HG03066 (cell line): Measurements from ENCODE around the gene SUPT3H.

Source experiments
- ATAC-seq: cut with Tn5 transposase; IDR thresholded peaks from one replicate; pipeline ENCODE4 v1.9.1; 2021; ENCODE audit warnings: low read depth; ENCODE audit not compliant: unreplicated experiment

Gene SUPT3H

DNA sequence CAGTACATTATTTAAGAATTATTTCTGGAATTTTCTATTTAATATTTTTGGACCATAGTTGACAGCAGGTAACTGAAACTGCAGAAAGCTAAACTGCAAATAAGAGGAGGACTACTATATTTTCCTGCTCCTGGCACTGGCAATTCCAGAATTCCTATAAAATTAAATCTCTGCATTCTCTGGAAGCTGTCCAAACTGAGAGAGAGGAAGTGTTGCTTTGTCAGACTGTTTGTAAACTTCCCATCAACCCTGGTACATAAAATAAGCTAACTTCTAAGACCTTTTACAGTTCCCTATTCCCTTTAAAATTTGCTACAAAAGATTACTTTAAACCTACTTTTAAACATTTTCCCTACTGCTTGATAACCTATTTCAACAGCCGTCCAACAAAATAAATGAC is 245.7 kb downstream of the SUPT3H start:
- no peak for ATAC-seq

DNA sequence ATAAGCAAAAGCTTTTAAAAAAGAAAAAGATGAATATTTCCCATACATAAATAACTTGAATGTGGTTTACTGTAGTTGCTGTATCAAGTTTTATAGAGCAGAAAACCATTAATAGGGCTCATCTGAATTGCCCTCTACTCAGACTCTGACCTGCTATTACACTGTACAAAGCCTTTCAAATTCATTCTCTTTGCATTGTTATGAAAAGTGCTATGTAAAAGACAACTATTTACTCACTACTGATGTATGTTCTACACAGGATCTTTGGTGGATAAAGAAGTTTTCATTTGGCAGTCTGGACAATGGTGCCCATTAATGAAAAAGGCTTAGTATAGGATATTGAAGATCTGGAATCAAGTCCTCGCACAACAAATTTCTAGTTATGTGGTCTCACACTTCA is 248.7 kb downstream of the SUPT3H start:
- no peak for ATAC-seq

DNA sequence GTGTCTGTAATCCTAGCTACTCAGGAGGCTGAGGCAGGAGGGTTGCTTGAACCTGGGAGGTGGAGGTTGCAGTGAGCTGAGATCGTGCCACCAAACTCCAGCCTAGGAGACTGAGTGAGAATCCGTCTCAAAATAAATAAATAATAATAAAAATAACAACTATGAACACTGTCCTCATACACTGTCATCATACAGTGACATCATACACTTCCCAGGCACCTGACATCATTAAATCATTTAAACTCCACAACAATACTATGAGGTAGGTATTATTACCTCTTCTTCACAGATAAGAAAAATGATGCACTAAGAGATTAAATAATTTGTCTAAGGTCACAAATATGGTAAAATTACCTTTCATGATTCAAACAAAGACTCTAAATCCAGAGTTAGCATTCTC is 250.5 kb downstream of the SUPT3H start:
- ATAC-seq, result no peak

DNA sequence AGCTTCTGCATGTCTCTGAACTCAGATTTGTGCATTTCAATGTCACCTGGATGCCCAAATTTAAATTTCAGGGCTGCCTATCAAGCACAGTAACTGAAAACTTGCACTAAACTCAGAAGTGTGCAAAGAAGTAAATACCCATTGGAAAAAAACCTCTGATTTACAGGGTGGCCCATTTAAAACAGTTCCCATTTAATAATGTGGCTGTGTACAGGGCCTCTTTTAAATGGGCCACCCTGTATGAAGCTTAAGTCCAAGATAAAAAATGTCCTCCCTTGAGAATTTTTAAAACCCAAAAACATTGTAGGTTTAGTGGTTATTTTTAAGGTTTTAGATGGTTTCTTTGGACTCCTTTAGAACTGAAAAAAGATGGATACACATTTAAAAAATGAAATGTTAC is 251.7 kb downstream of the SUPT3H start:
- no peak for ATAC-seq

DNA sequence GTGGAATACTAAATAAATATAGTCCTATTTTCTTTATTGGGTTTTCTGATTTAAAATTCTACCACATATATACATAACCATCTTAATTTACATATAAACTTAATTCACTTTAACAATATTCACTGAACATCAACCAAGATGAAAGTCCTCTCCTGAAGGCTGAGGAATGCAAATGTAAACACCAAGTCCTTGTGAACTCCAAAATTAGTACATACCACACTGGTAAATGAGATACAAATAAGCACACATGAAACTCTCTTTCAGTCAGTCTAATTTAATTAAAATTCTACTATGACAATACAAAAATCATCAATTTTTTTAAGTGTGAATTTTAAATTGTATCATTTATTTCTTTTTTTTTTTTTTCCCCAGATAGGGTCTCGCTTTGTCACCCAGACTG is 254.7 kb downstream of the SUPT3H start:
- no peak for ATAC-seq

DNA sequence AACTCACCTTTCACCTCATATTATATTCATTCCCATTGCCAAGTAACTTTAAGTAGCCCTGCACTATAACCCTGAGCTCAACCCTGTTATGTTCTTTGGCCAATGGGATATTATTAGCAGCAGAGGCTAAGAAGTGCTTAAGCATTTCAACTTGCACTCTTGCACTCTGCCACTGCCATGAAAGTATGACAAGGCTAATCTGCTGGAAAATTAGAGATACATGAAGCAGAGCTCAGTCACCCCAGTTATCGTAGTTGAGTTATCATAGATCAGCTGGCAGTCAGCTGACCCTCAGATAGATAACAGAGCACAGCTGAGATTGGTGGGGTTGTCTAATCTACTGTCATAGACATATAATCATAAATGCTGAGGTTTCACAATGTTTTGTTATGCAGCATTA is 259.0 kb downstream of the SUPT3H start:
- no peak for ATAC-seq

DNA sequence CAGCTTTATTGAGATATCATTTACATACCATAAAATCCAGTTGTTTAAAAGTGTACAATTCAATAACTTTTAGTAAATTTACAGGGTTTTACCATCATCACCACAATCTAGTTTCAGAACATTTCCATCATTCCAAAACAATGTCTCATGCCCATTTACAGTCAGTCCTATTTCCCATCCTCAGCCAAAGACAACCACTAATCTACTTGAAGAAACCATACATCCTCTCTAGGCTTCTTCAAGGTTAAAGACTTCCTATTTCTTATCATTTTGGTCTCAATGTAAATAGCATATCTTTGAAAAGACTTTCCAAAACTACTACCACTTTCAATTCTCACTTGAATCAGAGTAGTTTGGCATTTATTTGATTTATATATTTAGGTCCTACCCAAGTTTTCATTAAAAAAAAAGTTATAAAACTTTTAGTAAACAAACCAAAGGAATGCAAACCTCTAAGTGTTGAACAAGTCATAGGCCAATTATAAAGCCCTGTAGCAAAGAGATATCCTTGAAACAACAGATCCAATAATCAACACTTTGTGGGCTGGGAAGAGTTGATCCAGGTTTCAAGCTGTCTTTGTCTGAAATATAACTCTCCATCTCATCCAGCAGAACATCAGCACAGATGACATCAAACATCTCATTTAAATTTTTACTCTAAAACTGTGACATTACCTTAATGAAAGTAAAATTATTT is 260.9 kb downstream of the SUPT3H start:
- no peak for ATAC-seq

DNA sequence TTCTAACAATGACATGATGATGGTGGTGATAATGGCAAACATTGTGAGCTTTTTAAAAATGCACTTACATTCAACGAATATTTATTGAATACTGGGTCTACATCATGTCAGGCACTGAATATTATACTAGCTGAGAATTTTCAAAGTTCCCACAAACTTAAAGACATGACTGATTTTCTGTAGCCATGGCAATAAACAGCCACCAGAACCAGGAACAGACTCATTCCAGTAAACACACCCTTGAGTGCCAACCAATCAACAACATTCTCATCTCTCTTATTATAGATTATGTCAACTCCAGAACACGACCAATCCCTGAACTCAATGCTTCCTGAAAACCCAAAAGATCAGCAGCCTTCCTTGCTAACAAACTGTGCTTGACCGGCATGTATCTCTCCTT is 262.0 kb downstream of the SUPT3H start:
- ATAC-seq, result no peak

DNA sequence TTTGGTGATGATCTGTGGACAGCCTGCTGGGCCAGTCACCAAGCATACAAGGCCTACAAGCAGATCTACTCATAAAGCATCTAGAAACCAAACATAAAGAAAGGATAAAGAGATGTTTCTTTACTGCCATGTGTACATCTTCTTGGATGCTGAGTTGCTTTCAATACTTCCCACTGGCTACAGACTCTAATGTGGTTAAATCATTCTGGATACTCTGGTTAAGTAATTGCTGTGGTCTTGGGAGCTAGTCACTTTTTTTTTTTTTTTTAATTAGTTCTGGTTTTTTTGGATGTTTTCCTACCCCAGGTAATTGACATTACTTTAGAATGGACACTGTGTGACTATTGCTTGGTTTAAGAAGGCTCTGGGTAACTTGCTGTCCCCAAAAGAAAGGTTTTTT is 265.0 kb downstream of the SUPT3H start:
- ATAC-seq, result no peak

DNA sequence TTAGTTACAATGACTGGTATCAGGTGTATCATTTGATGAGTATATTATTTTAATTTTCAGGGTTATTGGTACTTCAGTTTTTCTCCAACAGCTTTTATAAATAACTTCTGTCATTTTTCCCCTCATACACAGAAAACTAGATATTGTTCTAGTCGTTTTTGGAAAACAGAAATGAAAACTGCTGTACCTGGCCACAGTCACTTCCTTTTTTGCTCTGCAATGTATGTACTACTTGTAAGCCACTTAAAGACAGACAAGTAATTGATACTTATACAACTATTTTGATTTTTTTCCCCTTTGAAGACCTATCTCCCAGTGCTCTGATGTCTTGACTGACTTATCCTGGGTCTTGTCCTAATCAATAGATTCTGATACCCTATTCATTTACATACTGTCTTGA is 268.2 kb downstream of the SUPT3H start:
- ATAC-seq, result no peak

DNA sequence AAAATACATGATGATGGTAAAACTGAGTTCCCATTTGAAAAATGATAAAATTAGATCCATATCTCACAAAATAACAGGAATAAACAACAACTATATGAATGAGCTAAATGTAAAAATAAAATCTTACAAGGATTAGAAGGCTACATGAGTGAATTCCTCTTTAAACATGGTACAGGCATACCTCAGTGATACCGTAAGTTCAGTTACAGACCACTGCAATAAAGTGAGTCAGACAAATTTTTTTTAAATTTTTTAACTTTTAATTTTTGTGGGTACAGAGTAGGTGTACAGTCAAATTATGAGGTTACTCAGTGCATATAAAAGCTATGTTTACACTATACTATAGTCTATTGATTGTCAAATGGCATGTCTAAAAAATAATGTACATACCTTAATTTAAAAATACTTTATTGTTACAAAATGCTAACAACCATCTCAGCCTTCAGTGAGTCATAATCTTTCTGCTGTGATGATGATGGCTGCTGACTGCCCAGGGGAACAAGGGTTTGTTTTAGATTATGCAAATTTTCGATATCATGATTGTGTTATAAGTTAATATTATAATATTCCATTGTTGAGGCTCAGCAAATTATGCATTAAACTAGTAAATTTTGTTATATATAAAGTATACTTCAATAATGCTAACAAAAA is 272.4 kb downstream of the SUPT3H start:
- no peak for ATAC-seq

DNA sequence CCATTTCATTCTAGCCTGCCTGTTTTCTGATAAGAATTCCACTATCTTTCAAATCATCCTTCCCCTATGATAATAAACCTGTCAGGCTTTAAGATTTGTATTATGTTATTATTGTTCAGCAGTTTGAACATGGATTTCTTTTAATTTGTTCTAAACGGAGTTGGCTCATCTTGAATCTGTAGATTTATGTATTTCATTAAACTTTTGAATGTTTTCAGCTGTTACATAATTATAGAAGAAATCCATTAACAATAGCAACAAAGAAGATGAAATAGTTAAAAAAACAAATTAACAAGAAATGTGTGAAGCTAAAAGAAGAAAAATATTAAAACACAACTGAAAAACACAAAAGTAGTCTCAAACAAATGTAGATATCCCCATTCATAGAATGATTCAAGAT is 273.3 kb downstream of the SUPT3H start:
- ATAC-seq, result no peak

DNA sequence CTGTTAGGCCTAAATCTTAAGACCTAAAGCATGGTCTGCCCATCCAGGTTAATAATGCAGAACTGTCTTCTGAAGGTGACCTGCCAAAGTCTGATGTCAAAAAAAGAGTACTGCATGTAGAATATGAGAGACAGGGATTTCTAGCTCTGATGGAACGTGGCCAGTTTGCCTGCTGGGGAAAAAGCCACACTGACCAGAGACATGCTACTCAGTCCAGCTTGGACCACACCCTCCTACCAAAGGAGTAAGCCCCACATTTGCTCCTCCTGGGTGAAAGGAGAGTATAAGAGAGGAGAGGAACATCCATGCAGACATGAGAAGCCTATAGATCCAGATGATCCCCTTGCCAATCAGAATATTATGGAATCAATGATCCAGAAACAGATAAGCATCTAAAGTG is 279.5 kb downstream of the SUPT3H start:
- no peak for ATAC-seq

DNA sequence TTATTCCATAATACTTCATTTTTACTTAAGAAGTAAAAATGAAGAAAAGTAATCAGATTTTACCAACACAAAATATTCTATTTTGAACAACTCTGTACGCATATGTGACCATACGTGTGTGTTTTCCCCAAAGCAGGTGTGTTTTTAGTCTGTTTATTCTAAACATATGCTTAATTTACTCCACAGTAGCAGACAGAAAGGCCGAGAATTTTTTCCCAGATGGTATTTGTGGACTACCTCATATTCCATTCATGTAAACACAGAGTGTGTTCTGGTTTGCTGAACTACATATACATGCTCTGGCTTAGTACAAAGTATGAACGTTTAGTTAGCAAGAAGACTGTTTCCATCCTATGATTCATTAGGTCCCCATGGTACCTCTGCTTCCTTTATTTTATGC is 282.9 kb downstream of the SUPT3H start:
- ATAC-seq, result no peak

DNA sequence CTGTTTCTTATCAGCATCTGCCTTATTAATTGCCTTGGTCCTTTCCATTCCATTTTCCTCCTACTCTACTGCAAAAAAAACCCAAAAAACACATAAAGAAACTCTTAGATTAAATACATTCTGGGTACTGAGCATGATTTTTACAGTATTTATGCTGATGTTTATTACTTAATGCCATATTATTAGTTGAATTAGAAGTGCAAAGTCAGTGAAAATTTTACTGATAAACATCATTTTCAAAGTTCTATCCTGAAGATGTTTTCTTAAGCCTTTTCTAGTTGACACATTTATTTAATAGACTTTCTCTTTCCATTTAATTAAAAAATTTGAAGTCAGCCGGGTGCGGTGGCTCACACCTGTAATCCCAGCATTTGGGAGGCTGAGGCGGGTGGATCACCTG is 285.6 kb downstream of the SUPT3H start:
- no peak for ATAC-seq

DNA sequence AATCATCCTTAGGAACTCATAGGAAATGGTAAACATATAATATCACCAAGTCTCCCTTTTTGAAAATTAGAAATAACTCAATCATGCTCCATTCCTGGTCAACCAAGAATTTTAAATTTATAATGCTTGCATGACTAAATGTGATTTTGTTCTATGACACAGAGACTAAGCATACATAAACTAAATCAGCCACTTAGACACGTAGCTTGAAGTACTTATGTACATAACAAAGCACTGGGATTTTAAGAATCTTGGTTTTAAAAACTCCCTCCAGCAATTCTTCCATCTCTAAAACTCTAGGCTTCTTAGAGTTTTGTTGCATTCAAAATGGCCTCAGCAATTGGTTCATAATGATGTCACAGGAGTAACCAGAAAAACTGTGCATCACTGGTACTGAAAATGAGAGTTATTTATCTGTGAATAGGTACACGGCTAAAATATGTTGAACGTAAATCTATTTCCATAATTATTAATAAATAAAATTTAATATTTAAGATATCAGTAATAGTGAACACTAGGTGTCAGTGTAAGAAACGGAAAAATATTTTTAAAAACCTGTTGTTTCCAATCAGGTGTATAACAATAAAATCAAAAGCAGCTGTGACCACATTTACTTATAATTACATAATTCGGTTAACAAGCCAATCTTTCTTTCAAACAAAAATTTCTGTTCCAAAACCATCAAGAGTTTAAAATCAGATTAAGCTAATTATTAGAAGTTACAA is 291.2 kb downstream of the SUPT3H start:
- ATAC-seq, result no peak

DNA sequence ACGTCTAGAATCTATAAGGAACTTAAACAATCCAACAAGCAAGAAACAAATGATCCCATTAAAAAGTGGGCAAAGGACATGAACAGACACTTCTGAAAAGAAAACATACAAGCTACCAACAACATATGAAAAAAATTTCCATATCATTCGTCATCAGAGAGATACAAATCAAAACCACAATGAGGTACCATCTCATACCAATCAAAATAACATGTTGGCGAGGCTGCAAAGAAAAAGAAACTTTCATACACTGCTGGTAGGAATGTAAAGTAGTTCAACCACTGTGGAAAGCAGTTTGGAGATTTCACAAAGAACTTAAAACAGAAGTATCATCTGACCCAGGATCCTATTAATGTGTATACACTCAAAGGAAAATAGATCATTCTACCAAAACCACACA is 293.5 kb downstream of the SUPT3H start:
- ATAC-seq, result no peak

DNA sequence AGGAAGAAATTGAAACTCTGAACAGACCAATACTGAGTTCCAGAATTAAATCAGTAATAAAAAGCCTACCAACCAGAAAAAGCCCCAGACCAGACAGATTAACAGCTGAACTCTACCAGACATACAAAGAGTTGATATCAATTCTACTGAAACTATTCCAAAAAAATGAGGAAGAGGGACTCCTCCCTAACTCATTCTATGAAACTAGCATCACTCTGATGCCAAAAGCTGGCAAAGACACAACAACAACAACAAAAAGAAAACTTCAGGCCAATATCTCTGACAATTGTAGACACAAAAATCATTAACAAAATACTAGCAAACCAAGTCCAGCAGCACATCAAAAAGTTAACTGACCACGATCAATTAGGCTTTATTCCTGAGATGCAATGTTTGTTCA is 295.6 kb downstream of the SUPT3H start:
- no peak for ATAC-seq

DNA sequence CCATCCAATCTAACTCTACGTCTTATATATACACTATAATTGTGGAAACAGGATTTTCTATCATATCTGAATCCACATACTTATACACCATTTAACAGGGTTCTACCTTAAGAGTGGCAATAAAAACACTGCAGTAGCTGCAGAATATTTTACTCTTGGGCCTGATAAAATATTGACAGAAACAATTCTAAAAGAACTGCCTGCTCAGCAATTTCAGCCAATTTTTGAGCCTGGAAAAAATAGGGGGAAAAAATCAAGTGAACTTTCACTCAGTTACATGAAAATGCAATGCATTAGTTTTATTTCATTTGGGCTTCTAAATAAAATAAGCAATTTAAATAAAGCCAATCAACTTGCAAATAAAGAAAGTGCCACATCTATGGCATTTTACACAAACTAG is 296.1 kb downstream of the SUPT3H start:
- ATAC-seq, result no peak

DNA sequence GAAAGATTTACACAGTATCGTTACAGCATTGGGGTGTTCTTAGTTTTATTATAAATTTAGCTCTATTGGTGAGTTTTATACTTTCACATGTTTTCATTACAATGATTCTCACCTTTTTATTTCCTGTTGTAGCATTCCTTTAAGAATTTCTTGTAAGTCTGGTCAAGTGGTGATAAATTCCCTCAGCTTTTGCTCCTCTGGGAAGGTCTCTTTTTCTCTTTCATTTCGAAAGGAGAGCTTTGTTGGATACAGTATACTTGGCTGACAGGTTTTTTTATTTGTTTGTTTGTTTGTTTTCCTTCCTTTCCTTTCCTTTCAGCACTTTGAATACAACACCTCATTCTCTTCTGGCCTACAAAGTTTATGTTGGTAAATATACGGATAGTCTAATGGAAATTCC is 299.3 kb downstream of the SUPT3H start:
- ATAC-seq, result no peak

DNA sequence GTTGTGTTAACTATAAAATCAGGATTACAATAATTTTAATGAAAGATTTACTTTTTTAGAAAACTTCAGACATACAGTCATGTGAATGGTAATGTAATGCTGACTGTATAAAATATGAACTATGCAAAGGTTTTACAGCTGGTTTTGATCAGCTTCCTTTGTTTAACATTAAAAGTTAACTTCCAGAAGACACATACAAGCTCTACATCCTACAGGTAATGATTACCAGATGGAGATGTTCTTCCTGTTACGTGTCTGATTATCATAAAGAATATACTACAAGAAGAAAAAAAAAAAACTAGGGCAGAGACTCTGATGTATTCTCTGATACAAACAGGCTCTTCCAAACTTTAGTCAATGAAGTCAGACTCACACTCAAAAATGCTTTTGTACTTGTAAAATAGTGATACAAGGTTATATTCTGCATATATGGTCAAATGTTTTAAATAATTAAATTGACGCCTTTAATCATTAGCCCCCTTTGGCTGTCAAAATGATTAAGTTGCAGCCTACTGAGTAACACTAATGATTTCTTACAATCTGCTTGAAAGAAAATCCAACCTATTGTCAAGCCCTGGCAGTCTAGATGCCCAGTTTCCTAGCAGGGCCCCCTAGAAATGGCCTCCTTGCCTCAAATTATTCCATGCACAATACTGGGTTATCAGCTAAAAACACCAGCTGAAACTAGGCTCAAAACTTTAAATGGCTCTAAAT is 301.4 kb downstream of the SUPT3H start:
- no peak for ATAC-seq
